Measurements from ENCODE around the gene LIPC. TPM values are rescaled to one million over a fixed set of nuclear protein-coding genes. Genes with fewer than 3 reads are reported as not detected.

LIPC gene
- total RNA-seq, 1 experiment from 2014 or later = not detected

DNA sequence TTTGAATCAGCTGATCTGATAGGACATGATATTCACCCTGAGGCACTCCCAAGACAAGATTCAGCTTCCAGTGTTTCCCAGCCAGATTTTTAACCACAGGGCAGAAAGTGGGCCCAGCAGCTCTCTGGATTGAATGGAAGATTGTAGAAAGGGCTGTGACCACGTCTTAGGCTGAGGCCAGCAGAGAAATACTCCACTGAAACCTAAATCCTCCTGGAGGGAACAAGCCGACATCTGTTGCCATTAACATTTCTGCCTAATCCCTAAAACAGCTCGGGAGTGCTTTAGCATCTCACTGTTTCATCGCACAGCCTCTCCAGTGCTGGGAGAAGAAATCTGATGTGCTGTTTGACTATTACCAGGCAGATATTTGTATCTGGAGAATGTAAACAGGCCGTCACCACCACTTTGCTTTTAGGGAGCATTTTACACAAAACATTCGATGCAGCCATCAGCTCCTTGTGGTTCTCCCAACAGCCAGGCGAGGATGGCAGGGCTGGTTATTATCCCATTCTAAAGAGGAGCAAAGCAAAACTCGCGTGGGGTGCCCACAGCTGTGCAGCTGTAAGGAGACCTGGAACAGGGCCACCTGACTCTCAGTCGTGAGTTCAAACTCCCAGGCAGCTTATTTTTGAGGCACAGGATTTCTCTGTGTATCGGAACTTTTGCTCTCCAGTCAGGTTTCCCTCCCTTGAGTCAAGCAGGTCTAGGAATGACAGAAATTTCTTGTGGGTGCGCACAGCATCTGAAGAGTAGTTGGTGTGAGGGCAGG, 117.4 kb downstream of the LIPC start:
- H3K4me3 ChIP-seq (replicated peaks in 1 of 2; ENCODE audit: low read depth in 1 of 2, low read length in 2 of 2) = no peak overlapping the region
- H3K27ac ChIP-seq (ENCODE audit: low read depth, low read length) = no peak overlapping the region
- no peaks in the 10 kb centered on the region for H4K20me1 ChIP-seq (ENCODE audit: insufficient read depth)
- no TSS peak for BruUV-seq (replicated peaks)
- DNase-seq (ENCODE audit: low read depth, low spot score) (no peak), ATAC-seq (no peak)
- no peaks in the 10 kb centered on the region for H3K36me3 ChIP-seq (ENCODE audit: control insufficient read depth in 1 of 2, insufficient read depth in 2 of 2, low read length in 2 of 2)
- peaks cover 20 to 32% of the 10 kb centered on the region in 2 experiments for H3K4me1 ChIP-seq (ENCODE audit: control insufficient read depth in 1 of 2, insufficient read depth in 2 of 2, low read length in 2 of 2)
- H3K9ac ChIP-seq (ENCODE audit: low read length) = no peak overlapping the region
- no peaks in the 10 kb centered on the region for H3K9me2 ChIP-seq (ENCODE audit: insufficient read depth)
- no peak overlapping the region for H2AFZ ChIP-seq (ENCODE audit: low read depth, low read length, poor library complexity, severe bottlenecking)
- no peaks in the 10 kb centered on the region for H3K27me3 ChIP-seq (ENCODE audit: insufficient read depth, low read length)
- H3K4me2 ChIP-seq (ENCODE audit: low read length) = no peak overlapping the region
- POLR2A ChIA-PET = interaction anchor here (0.9 kb wide), 1 partner anchor 26 kb away, joined by 3 read pairs; no protein-coding TSS in a partner anchor
- no peaks in the 10 kb centered on the region for H3K79me2 ChIP-seq (ENCODE audit: insufficient read depth, low read length)
- TF ChIP-seq, protein P1, sequence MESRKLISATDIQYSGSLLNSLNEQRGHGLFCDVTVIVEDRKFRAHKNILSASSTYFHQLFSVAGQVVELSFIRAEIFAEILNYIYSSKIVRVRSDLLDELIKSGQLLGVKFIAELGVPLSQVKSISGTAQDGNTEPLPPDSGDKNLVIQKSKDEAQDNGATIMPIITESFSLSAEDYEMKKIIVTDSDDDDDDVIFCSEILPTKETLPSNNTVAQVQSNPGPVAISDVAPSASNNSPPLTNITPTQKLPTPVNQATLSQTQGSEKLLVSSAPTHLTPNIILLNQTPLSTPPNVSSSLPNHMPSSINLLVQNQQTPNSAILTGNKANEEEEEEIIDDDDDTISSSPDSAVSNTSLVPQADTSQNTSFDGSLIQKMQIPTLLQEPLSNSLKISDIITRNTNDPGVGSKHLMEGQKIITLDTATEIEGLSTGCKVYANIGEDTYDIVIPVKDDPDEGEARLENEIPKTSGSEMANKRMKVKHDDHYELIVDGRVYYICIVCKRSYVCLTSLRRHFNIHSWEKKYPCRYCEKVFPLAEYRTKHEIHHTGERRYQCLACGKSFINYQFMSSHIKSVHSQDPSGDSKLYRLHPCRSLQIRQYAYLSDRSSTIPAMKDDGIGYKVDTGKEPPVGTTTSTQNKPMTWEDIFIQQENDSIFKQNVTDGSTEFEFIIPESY (IDR thresholded peaks at IDR 0.05; ENCODE audit: extremely low read depth, insufficient replicate concordance, low read length) = no peak
- TF ChIP-seq CEBPB (IDR thresholded peaks at IDR 0.05; ENCODE audit: low read depth) = no peak
- no peak for TF ChIP-seq ELF1 (IDR thresholded peaks at IDR 0.05; ENCODE audit: borderline replicate concordance, low read depth)
- TF ChIP-seq, protein P2, sequence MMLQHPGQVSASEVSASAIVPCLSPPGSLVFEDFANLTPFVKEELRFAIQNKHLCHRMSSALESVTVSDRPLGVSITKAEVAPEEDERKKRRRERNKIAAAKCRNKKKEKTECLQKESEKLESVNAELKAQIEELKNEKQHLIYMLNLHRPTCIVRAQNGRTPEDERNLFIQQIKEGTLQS (IDR thresholded peaks at IDR 0.05) = no peak
- TF ChIP-seq ZFX (IDR thresholded peaks at IDR 0.05) = no peak
- no peak for TF ChIP-seq POLR2A (IDR thresholded peaks at IDR 0.05; ENCODE audit: borderline replicate concordance, extremely low read depth, insufficient read depth, insufficient read length)
- TF ChIP-seq, protein P3, sequence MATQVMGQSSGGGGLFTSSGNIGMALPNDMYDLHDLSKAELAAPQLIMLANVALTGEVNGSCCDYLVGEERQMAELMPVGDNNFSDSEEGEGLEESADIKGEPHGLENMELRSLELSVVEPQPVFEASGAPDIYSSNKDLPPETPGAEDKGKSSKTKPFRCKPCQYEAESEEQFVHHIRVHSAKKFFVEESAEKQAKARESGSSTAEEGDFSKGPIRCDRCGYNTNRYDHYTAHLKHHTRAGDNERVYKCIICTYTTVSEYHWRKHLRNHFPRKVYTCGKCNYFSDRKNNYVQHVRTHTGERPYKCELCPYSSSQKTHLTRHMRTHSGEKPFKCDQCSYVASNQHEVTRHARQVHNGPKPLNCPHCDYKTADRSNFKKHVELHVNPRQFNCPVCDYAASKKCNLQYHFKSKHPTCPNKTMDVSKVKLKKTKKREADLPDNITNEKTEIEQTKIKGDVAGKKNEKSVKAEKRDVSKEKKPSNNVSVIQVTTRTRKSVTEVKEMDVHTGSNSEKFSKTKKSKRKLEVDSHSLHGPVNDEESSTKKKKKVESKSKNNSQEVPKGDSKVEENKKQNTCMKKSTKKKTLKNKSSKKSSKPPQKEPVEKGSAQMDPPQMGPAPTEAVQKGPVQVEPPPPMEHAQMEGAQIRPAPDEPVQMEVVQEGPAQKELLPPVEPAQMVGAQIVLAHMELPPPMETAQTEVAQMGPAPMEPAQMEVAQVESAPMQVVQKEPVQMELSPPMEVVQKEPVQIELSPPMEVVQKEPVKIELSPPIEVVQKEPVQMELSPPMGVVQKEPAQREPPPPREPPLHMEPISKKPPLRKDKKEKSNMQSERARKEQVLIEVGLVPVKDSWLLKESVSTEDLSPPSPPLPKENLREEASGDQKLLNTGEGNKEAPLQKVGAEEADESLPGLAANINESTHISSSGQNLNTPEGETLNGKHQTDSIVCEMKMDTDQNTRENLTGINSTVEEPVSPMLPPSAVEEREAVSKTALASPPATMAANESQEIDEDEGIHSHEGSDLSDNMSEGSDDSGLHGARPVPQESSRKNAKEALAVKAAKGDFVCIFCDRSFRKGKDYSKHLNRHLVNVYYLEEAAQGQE (IDR thresholded peaks at IDR 0.05; ENCODE audit: low read depth) = no peak
- no peak for TF ChIP-seq POLR2AphosphoS5 (IDR thresholded peaks at IDR 0.05; ENCODE audit: low read depth, low read length)
- intact Hi-C loops (cut with micrococcal nuclease) = no loop called here
- CTCF ChIA-PET = no interaction called here
- H3K9me3 ChIP-seq (ENCODE audit: control insufficient read depth in 1 of 2, insufficient read depth in 1 of 2, low read depth in 1 of 2, low read length in 2 of 2) = no peaks in the 10 kb centered on the region
- RAD21 ChIA-PET (ENCODE audit: low non-redundant PET in 1 of 2, low total read pairs in 2 of 2, uncharacterized antibody in 2 of 2, unreplicated experiment in 2 of 2) = no interaction called here
